Stimulated activated CD4-positive, alpha-beta T cell treated with anti-CD3 and anti-CD28 coated beads, TNF-alpha, amount 100 ng/mL, for 4 hours (primary cell): ENCODE data around the gene CNNM2.
"Not testable (repeated sequence)": the region's sequence is repeated elsewhere in the genome, so short reads cannot be mapped to it uniquely, and the experiment has no call there.

Experiments used
- DNase-seq, 3 experiments: peaks; one replicate each; pipeline ENCODE4 v3.0.0-alpha.2; 2020; ENCODE audit warnings: low read depth in 3 of 3

Gene CNNM2

GRCh38 chr10:102967123-102967522, 49.0 kb downstream of the CNNM2 start:
- DNase-seq, result no peak

- no peak for DNase-seq
Observed at GRCh38 chr10:102970562-102971340, 52.7 kb downstream of the CNNM2 start.

GRCh38 chr10:102975483-102976379, 57.6 kb downstream of the CNNM2 start:
- DNase-seq, result no peak

GRCh38 chr10:102976380-102976726, 58.3 kb downstream of the CNNM2 start:
- DNase-seq, result not testable (repeated sequence)

- DNase-seq, result no peak
Observed at GRCh38 chr10:102982296-102982695, 64.2 kb downstream of the CNNM2 start.

- no peak for DNase-seq
Observed at GRCh38 chr10:102984086-102984485, 66.0 kb downstream of the CNNM2 start.

GRCh38 chr10:102985811-102986210, 67.7 kb downstream of the CNNM2 start:
- no peak for DNase-seq

GRCh38 chr10:102988404-102989314, 70.6 kb downstream of the CNNM2 start:
- no peak for DNase-seq

- no peak for DNase-seq
Observed at GRCh38 chr10:102994531-102995295, 76.6 kb downstream of the CNNM2 start.

- no peak for DNase-seq
Observed at GRCh38 chr10:102996876-102997275, 78.8 kb downstream of the CNNM2 start.

GRCh38 chr10:102997998-102998397, 79.9 kb downstream of the CNNM2 start:
- DNase-seq, result no peak

- no peak for DNase-seq
Observed at GRCh38 chr10:102998399-102998907, 80.4 kb downstream of the CNNM2 start.

- DNase-seq, result not testable (repeated sequence)
Observed at GRCh38 chr10:103000050-103000449, 82.0 kb downstream of the CNNM2 start.

GRCh38 chr10:103007017-103007416, 88.9 kb downstream of the CNNM2 start:
- DNase-seq, result no peak

GRCh38 chr10:103013416-103013815, 95.3 kb downstream of the CNNM2 start:
- DNase-seq, result no peak

- DNase-seq, result no peak
Observed at GRCh38 chr10:103019425-103019824, 101.3 kb downstream of the CNNM2 start.

- no peak for DNase-seq
Observed at GRCh38 chr10:103021150-103021899, 103.2 kb downstream of the CNNM2 start.

GRCh38 chr10:103021900-103022293, 103.8 kb downstream of the CNNM2 start:
- DNase-seq, result no peak

- no peak for DNase-seq
Observed at GRCh38 chr10:103025696-103026095, 107.6 kb downstream of the CNNM2 start.

- DNase-seq, result no peak
Observed at GRCh38 chr10:103038570-103038969, 120.5 kb downstream of the CNNM2 start.
